Epidermal melanocyte (primary cell): ENCODE results near the gene DKKL1.

Source experiments
- DNase-seq: peaks from one replicate; pipeline ENCODE4 v3.0.0; 2011; ENCODE audit warnings: low spot score; ENCODE audit not compliant: insufficient read length

DKKL1 gene

GRCh38 chr19:49421878-49422202, 58.2 kb downstream of the DKKL1 start:
- DNase-seq: no peak

- DNase-seq: peak; percentile 13
Measured at GRCh38 chr19:49422407-49423070, 58.9 kb downstream of the DKKL1 start.

GRCh38 chr19:49423071-49423984, 59.7 kb downstream of the DKKL1 start, which contains the start of gene PTH2:
TSS of gene PTH2 (minus strand) at chr19:49423441. CDS start at chr19:49423339, 102 bp downstream.
- peak; percentile 2 for DNase-seq

- peak; percentile 14 for DNase-seq
Measured at GRCh38 chr19:49423985-49424303, 60.3 kb downstream of the DKKL1 start.
